HK-2 (cell line): ENCODE measurements around the gene ZDHHC8.

Experiments
- DNase-seq: peaks from one replicate; pipeline ENCODE4 v3.0.0-alpha.2; 2018; ENCODE audit not compliant: unreplicated experiment

Gene ZDHHC8

DNA sequence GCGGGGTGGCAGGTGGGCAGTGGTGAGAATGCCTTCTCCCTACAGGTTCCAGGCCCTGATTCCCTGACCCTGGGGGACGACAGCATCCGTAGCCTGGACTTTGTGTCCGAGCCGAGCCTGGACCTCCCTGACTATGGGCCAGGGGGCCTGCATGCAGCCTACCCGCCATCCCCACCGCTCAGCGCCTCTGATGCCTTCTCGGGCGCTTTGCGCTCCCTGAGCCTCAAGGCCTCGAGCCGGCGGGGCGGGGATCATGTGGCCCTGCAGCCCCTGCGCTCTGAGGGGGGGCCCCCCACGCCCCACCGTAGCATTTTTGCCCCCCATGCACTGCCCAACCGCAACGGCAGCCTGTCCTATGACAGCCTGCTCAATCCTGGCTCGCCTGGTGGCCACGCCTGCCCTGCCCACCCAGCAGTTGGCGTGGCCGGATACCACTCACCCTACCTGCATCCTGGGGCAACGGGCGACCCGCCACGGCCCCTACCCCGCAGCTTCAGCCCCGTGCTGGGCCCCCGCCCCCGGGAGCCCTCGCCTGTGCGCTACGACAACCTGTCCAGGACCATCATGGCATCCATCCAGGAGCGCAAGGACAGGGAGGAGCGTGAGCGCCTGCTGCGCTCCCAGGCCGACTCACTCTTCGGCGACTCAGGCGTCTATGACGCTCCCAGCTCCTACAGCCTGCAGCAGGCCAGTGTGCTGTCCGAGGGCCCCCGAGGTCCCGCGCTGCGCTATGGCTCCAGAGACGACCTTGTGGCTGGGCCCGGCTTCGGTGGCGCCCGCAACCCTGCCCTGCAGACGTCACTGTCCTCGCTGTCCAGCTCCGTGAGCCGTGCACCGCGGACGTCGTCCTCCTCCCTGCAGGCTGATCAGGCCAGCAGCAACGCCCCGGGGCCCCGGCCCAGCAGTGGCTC lies 11.4 kb downstream of the ZDHHC8 start:
- no peak for DNase-seq

GRCh38 chr22:20143883-20144665 lies 12.5 kb downstream of the ZDHHC8 start:
- DNase-seq = no peak

GRCh38 chr22:20145206-20145831 lies 13.7 kb downstream of the ZDHHC8 start:
- no peak for DNase-seq

DNA sequence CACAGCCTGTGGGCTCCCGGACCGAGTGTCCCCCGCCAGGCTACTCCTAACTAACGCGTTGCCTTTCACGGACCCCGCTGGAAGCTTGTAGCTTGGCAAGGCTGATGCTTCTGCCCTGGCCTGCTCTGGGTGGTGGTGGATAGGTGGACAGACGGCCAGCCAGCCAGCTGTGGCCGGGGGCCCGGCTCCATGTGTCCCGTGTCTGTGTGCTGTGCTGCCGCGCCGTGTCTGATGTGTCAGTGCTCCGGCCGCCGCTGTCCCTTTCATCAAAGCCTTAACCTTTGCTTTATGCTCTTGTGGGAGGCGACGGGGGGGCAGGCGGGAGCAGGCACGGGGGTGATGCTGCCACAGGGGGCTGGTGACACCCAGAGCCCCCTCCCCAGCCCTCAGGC lies 14.2 kb downstream of the ZDHHC8 start:
- DNase-seq = no peak

DNA sequence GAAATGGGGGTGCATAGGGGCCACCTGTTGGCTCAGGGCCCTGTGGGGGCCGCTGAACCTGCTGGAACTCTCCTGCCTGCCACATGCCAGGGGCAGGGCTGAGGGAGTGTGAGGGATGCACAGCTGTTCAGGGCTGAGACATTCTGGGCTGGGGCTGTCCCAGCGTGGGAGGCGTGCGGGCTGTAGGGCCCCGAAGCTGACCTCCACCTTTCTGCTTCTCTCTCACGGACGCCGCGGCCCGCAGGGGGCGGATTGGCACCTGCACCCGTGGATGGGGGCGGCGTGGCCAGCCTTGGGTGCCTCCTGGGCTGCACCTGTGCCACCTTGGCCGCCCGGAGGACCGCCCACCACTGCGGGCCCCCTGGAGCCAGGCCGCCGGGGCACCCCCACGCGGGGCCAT lies 15.2 kb downstream of the ZDHHC8 start:
- no peak for DNase-seq

DNA sequence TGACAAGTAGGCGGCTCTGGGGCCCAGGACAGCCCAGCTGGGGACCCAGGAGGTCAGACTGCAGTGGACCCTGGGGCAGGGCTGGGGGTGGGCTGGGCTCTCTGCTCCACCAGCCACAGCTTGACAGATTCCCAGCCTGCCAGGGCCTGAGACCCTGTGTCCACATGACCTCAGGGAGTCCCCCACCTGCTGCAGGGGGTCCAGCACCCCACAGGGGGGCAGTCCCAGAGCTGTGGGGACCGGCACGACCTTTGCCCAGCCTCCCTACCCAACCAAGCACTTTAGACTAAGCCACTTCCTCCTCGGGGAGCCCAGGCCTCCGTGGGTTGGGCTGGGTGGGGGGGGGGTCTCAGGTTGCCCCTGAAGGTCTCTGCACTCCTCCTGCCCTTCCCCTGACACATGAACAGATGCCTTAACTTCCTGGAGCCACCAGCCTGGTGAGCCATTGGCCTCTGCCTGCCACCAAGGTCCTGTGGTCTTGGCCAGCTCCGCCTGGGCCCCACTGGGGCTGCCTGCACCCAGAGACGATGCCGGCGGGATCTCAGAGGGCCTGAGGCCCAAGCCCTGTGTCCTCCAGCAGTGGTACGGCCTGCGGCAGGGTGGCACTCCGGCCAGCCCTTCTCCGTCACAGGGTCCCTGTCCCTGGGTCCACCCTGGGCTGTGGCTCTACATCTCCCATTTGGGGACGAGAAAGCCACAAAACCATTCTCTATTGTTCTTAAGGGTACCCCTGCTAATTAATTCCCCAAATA lies 15.8 kb downstream of the ZDHHC8 start:
- DNase-seq = no peak

- DNase-seq = no peak
Observed at GRCh38 chr22:20148414-20148813, 16.8 kb downstream of the ZDHHC8 start.

- no peak for DNase-seq
Observed at GRCh38 chr22:20149257-20150250, 17.9 kb downstream of the ZDHHC8 start.

- no peak for DNase-seq
Observed at GRCh38 chr22:20150381-20151275, 19.0 kb downstream of the ZDHHC8 start, which contains the start of gene CCDC188. CCDC188 (minus strand) TSS chr22:20151055; CDS start chr22:20150986, 69 bp downstream.

DNA sequence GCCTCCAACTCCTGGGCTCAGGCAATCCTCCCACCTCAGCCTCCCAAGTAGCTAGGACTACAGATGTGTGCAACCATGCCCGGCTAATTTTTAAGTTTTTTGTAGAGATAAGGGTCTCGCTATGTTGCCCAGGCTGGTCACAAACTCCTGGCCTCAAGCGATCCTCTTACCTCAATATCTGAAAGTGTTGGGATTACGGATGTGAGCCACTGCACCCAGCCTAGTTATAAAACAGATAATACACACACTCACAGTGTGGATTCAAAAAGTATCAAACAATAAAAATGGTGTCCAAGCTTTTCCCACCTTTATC lies 19.6 kb downstream of the ZDHHC8 start:
- DNase-seq = no peak

DNA sequence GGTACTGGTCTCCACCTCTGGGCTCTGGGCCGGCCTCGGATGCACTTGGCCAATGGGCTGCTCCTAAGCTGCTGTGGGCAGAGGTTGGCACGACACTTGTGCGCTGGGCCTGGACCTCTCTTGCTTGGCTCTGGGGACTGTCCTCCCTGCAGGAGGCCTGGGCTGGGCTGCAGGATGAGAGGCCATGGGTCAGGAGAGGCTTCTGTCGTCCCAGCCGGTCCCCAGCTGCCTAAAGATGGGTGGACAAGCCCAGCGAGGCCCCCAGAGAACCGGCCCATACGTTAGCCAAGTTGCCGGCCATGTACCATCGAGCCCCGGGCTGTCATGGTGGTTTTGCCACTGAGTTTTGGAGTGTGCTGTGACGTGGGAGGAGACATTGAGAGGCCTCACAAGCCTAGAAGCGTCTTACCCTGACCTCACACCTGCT lies 20.9 kb downstream of the ZDHHC8 start:
- no peak for DNase-seq

GRCh38 chr22:20153945-20154344 lies 22.3 kb downstream of the ZDHHC8 start:
- no peak for DNase-seq

- DNase-seq = no peak
Observed at GRCh38 chr22:20154602-20155187, 23.1 kb downstream of the ZDHHC8 start.

- DNase-seq = no peak
Observed at GRCh38 chr22:20155330-20156041, 23.9 kb downstream of the ZDHHC8 start.

GRCh38 chr22:20156042-20156389 lies 24.4 kb downstream of the ZDHHC8 start:
- no peak for DNase-seq

GRCh38 chr22:20156611-20157429 lies 25.2 kb downstream of the ZDHHC8 start:
- DNase-seq = peak; percentile 86

DNA sequence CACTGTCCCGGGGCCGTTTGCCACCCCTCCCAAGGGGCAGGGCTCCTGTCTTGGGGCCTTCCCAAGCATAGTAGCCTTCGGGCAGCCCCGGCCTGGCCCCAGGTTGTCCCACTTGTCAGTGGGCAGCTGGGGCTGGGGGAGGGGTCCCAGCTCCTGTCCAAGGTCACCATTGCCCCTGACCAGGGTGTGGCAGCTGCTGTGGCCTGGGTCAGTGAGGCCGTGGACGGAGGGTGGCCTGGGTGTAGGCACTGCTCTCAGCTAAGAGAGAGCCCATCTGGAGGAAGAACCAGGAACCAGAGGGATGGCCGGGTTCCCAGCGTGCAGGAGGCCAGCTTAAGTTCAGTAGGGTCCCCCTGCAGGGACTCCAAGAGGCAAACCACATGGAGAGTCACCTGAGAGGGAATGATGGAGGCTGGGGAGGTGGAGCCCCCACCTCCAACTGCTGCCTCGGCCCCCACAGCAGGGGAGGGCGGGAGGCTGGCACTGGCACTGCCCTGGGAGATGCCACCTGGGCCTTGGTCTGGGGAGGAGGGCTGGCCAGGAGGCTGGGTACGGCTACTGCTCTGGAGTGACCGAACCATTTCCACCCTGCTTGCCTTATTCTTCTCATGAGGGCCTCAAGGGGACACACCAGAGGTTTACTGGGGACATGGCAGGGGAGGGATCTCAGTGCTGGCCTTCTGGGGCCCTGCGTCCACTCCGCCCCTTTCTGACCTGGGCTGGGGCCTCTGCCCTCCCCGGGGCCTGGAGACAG lies 26.0 kb downstream of the ZDHHC8 start:
- DNase-seq = no peak
